GM19240 (cell line): Measurements from ENCODE around the gene TEX44.

ENCODE experiments used
- DNase-seq: peaks from one replicate; pipeline ENCODE4 v3.0.0; 2011; ENCODE audit warnings: low spot score; ENCODE audit not compliant: insufficient read length

The TEX44 gene

GRCh38 chr2:231604685-231605606, 12.3 kb downstream of the TEX44 start:
- DNase-seq = peak; percentile 79

GRCh38 chr2:231605607-231606091, 13.0 kb downstream of the TEX44 start:
- DNase-seq = no peak

- no peak for DNase-seq
Observed at GRCh38 chr2:231606941-231607340, 14.3 kb downstream of the TEX44 start.

- DNase-seq = no peak
Observed at GRCh38 chr2:231611273-231612108, 18.8 kb downstream of the TEX44 start.

- DNase-seq = no peak
Observed at GRCh38 chr2:231612109-231612455, 19.4 kb downstream of the TEX44 start.

- peak; percentile 88 for DNase-seq
Observed at GRCh38 chr2:231612456-231613330, 20.0 kb downstream of the TEX44 start.

- no peak for DNase-seq
Observed at GRCh38 chr2:231613331-231613662, 20.6 kb downstream of the TEX44 start.

- DNase-seq = peak; percentile 61
Observed at GRCh38 chr2:231613663-231614558, 21.2 kb downstream of the TEX44 start.

- no peak for DNase-seq
Observed at GRCh38 chr2:231614559-231615057, 21.9 kb downstream of the TEX44 start.

- no peak for DNase-seq
Observed at GRCh38 chr2:231615058-231615671, 22.5 kb downstream of the TEX44 start.

- no peak for DNase-seq
Observed at GRCh38 chr2:231616296-231616695, 23.6 kb downstream of the TEX44 start.

GRCh38 chr2:231617059-231617926, 24.6 kb downstream of the TEX44 start:
- DNase-seq = no peak

GRCh38 chr2:231621051-231621879, 28.6 kb downstream of the TEX44 start:
- DNase-seq = no peak

- DNase-seq = no peak
Observed at GRCh38 chr2:231622963-231623362, 30.3 kb downstream of the TEX44 start.

- DNase-seq = no peak
Observed at GRCh38 chr2:231626449-231626848, 33.8 kb downstream of the TEX44 start.

- no peak for DNase-seq
Observed at GRCh38 chr2:231627384-231628120, 34.9 kb downstream of the TEX44 start.

- DNase-seq = no peak
Observed at GRCh38 chr2:231632559-231633142, 40.0 kb downstream of the TEX44 start.
